NCI-H460 (cell line): ENCODE data around the gene LIPH. TPM values are rescaled to one million over a fixed set of nuclear protein-coding genes. Genes with fewer than 3 reads are reported as not detected.
A peak's percentile ranks its signal among the peaks of the same experiment; 100 is the strongest.

Experiments
- DNase-seq: peaks from one replicate; pipeline ENCODE4 v3.0.0-alpha.2; 2016; ENCODE audit warnings: low read depth; ENCODE audit errors: extremely low read depth
- total RNA-seq: library from RNA; depleted of rRNA; stranded (reverse); fragments of >200 nt; shearing (Covaris generic); gene quantifications from 2 replicates; pipeline ENCODE4 v1.2.3, GENCODE V29; 2014

Gene LIPH
- total RNA-seq, 1 experiment from 2014 or later = 8.0 TPM

DNA sequence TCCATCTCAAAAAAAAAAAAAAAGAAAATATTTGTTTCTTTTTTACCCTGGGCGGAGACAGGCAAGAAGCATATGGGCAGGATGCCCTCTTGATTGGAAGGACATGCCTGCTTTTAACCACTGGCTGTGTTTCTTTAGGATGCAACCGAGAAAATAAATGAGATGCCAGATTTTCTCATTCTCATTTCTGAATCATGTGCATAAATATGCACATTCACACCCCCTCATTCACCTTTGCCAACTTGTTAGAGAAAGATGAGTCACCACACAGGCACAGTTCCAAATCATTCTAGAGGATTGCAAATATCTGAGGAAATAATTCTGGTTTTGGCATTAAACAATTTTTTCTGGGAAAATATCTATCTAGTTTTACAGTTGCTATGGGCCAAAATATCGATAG is 3.3 kb downstream of the LIPH start:
- DNase-seq = peak; percentile 59

DNA sequence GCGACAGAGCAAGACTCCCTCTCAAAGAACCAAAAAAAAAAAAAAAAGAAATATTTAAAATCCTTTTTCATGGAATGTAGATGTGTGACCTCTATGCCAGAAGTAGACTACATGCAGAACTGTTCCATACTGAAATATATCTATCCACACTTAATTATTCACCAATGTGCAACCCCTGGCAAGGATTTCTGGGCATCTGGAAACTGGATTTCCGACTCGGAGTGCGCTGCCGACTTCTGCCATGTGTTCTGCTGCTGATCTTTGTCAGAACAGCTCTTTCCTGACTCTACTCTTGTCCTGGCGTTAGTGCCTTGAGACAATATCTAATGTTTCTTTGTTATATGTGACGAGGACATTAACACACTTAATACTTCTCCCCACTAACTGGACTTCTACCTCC is 11.7 kb downstream of the LIPH start:
- no peak for DNase-seq

DNA sequence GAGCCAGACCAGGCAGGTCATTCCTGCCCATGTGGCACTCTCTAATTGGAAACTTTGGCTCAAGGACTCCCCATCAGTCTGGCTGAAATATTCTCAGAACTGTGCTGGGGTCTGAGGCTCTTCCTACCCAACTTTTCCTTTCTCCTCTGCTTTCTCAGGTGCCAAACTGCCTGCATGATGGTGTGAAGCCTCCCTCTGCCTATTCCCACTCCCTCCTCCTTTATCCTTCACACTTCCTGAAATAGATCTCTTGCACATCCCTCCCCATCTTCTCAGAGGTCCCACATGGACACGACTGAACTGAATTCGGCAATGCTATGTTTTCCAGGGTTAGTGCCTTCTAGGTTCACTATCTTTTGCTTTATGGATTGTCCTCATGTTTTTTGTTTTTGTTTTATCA is 12.5 kb downstream of the LIPH start:
- DNase-seq = no peak

DNA sequence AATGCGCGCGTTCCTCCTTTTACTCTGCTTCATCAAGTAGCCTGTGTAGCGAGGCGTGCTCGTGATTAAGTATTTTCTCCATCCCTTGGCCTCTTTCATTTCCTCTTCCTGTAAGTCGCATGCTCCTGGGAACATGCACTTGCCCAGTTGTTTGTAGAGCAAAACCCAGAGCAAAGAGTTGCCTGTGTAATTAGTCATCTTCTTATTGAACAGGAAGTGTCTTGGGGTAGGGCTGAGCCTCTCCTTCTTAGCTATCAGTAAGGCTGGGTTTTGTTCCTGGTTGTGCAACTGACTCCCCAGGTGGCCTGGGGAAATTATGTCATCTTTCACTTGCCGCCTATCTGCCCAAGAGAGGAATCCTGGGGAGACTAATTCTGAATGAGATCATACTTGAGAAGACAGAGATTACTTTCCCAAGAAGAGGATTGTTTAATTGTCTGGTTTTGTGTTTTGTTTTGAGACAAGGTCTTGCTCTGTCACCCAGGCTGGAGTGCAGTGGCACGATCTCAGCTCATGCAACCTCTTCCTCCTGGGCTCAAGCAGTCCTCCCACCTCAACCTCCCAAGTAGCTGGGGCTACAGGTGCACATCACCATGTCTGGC is 14.9 kb downstream of the LIPH start:
- peak; percentile 90 for DNase-seq

DNA sequence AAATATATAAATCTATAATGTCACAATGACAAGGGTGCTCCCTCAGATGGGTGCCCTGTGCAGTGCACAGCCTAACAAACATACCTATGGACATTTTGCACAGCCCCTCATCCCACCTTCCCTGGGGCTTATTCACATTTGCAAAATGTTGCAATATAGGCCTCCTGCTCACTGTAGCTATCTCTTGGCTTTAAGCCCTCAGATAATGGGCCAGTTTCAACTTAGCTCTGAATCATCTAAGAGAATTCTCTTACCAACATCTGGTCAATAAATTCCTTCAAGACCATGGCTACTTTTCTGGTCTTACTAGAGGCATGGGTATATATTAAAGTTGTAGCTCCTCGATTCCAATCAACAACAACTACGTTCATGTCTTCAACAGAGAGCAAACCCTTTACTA is 17.9 kb downstream of the LIPH start:
- DNase-seq = no peak

DNA sequence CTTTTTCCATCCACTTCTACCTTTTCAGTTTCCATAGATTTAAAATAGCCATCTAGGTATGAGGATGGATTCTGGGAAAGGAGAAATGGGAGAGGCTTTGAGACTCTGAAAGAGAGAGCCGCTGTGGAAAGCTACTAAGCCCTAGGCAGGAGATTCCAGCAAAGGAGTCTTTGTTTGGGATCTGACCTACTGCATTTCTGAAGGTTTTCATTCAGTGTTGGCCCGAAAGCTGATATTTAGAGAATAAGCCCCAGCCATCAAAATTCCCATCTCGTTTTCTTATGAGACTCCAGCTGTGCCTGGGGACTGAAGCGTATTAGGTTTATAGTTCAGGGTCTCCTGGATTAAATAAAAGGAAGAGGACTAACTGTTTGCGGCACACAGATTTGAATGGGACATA is 19.5 kb downstream of the LIPH start:
- DNase-seq = no peak

DNA sequence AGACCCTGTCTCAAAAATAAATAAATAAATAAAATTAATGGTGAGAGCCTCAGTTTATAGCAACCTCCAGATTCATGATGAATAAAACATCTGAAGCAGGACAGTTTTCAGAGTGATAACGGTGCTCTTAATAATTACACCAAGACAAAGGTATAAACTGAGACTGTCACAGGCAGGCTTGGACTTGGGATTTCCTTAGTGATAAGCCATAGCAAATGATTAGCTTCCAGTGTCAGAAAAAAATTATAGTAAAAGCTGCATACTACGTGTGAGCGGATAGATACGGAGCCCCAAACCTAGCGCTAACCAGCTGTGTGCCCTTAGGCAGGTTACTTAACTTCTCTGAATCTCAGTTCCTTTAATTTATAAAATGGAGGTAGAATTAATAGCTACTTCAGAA is 21.5 kb downstream of the LIPH start:
- no peak for DNase-seq

DNA sequence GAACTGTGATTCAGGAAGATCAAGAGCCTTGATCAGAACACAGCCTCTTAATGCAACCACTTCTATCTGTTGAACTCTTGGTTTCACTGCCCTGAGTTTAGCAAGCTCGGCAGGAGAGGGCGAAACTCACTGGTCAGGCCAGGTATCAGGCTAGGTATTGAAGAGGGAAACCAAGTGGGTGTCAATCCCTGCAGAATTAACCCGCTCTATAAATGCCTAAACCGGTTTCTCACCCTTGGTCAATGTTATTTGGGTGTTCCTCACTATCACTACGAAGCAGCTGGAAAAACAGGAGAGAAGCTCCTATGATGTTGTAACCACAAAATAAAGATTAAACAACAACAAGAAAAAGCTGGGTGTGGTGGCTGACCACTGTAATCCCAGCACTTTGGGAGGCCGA is 23.9 kb downstream of the LIPH start:
- DNase-seq = no peak

DNA sequence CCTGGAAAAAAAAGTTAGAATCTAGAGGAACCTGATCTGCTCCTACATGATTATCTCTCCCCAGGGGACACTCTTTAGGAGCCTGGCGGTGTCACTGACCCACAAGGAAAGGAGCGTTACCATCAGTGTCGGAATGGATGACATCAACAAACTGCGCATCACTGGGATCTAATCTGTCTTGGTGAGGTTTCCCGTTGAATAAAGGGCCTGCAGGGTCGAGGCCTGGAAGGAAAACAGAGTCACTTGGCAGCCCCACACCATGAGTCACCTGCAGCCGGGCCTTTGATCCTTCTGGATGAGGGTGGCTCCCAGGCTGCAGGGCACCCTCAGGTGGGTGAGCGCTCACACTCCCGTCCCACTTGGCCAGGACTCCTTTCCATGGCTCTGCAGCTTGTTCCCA is 25.0 kb downstream of the LIPH start:
- DNase-seq = no peak

DNA sequence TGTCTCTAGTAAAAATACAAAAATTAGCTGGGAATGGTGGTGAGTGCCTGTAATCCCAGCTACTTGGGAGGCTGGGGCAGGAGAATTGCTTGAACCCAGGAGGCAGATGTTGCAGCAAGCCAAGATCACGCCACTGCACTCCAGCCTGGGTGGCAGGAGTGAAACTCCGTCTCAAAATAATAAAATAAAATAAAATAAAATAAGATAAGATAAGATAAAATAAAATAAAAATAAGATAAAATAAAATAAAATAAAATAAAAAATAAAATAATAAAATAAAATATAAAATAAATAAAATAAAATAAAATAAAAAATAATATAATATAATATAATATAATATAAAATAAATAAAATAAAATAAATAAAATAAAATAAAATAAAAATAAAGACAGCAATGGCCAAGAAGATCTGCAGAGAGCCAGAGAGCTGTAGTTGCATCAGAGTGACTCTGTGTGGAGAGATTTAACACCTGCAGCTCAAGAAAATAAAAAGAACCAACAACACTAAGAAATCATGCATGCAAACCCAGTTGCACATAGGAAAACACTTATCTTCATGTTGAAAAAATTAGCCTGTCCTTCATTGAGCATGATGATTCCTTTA is 25.9 kb downstream of the LIPH start:
- no peak for DNase-seq

DNA sequence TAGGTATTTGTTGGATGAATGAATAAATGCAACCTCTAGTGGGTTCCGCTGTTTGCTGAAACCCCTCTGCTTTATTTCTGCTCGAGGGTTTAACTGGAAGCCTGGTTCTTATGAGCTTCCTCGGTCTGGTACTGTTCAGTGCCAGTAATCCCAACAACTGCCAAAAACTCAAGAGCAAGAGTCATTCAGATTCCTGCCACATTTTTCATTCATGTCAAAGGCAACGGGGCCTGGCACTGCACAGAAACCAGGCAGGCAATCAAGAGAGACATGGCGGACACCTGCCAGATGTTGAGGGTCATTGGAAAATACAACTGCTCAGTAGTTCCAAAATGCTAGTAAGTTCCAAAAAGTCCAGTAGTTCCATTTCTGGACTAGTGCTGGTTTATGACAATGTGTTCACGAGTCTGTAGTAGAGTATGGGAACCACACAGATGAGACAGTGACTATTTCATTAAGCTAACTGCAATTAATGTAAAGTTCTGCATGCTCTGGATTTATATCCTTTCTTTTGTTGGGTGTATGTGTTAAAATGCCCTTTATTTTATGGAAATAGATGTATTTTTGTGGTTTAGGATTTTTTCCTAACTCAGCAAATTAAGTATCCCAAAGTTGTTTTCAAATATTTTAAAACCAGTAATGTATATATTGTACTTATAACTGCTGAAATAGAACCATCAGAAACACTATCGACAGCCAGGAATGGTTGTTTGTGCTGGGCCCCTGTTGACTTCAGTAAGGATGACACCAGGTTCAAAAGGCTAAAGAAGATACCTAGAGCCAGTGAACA is 30.8 kb downstream of the LIPH start:
- no peak for DNase-seq

DNA sequence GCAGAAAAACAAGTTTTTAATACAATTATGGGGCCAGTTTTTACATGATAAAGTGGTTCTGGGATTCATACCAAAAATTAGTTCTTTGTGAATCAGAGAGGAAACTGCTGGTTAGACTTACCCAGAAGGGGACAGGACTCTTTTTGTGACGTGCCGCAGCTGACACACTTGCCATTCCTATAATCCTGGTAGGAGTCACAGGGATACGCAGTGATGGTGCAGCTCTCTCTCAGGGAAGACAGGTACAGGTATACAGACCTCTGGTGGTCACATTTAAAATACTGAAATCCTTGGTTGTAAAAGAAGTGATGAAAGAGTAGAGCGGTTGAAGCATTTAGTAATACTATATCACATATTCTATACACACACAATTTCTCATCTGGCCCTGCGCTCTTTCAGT is 33.4 kb downstream of the LIPH start:
- DNase-seq = no peak

DNA sequence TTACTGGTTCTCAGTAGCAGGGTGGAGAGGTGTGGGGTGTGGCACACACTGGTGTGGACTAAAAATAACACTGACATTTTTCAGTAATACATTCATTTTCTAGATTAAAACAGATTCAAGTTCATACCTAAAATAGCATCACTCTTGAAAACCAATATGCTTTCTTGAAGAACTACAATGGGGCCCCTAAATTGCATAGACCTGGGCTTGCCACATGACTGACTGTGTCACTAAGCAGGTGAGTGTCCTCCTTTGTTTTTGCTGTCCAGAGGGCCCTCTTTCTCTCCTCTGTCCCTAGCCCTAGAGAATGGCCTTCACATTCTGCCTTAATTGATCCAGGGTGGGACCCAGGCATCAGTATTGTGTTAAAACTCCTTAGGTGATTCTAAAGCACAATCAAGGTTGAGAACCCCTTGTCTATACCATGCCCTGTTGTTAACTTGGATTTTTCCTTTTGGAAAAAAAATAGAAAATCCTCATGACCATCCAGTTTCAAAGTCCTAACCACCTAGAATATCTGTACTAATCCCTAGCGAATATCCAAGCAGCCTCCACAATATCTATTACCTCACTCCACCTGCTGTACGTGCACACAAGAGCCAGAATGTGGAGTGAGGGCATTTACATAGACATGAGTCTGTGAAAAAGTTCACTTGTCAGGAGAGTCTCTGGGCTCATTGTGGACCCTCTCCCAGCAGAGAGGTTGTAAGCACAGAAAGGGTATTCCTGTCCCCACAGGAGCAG is 34.8 kb downstream of the LIPH start:
- no peak for DNase-seq

DNA sequence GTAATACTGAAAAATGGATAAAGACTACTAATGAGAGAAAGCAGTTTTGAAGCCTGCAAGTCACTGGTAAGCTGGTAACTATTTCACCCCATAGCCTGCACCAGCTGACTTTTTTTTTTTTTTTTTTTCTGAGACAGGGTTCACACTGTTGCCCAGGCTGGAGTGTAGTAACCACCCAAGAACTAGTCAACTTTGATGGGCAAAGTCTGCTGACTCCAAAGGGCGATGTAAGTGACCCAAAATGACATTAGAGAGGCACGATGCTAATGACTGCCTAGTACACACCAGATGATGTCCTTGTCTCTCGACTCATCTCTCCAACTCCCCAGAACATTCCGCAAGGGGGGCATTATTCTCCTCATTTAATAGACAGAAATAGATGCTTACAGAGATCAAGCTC is 40.7 kb downstream of the LIPH start:
- no peak for DNase-seq

DNA sequence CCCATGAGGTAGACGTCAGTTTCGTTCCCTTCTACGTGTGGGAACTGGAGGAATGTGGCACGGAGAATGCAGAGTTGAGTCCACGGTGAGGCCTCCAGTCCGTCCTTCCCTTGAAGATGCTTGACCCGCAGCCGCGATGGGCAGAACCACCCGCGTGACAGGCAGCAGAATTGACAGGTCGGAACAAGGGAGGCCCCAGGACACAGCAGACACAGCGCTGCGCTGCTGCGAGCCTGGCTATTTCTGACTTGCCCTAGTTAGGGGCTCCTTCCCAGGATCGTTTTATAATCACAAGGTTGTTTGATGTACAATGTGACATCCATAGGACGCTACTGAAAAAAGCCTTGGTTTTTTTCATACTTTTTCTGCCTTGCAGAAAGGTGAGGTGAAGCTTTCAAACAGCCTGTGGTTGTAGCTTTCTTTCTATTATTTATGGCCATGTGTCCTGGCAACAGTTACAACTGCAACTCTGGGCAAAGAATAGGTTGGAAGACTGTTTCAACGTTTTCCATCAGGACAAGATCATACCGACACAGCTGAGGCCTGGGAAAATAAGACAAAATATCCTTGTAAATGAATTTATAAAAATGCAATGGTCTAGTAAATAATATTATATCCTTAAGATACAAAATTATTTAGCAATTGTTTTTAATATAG is 43.9 kb downstream of the LIPH start:
- no peak for DNase-seq

DNA sequence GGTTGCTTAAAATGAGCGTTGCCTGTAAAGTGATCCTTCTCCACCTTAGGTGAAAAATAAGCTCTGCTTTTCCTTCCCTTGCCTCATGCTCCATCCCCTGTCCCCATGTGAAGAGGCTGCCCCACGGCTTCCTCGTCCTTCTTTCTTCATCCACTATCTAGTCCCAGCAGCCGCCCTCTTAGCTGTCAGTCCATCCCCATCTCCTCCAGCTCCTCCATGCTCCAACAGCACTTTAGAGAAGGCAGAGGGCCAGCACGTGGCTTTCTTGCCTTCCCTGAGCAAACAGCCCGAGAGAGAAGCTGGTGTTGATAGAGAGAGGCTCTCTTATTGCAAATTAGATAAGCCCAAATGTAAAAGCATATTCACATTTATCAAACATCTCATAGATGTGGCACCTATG is 44.5 kb downstream of the LIPH start:
- no peak for DNase-seq

DNA sequence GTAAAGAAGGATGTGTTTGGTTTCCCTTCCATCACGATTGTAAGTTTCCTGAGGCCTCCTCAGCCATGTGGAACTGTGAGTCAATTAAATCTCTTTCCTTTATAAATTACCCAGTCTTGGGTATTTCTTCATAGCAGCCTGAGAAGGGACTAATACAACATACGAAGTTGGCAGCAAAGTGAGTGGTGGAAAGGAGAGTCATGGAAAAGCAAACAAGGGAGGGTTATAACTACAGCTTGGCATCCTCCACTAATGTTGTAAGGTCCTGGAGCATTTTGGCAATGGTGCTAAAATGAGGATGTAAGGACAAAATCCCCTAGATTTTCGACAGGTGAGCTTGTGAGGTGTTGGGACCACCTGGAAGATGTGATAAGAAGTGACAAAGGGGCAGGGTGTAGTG is 47.8 kb downstream of the LIPH start:
- no peak for DNase-seq

DNA sequence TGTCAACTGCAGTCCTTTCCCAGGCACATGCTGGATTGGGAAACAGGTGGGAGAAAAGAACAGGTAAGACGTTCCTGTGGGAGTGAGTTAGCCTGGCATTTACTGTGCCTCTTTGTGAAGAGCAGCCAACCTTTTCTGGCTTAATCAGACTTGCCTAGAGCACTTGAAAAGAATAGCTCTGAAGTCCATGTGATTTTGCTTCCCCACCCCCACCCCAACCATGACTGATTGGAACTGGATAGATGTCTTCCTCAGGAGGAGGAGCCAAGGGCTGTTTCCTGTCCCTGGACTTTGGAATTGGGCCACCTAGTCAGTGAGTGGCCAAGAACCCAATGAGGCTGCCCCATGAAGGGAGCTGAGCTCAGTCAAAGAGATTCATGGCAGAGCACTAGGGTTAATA is 48.9 kb downstream of the LIPH start:
- no peak for DNase-seq

DNA sequence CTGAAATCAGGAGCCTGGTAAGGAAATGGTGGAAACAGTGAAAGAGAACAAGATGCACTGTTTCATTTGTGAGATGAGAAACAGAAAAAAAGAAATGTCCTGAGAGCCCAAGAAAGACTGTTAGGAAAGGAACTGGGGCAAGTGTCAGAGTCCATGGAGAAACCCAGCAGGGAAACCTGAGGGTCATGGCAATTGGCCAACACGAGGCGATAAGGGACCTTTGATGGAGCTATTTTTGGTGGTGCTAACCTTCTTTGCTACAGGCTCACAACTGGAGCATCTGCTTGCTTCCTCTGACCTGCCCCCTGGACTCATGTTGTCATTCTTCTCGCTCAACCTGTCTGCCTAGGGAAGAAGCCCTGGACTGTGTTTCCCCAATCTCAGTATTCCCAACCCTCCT is 49.4 kb downstream of the LIPH start:
- no peak for DNase-seq

DNA sequence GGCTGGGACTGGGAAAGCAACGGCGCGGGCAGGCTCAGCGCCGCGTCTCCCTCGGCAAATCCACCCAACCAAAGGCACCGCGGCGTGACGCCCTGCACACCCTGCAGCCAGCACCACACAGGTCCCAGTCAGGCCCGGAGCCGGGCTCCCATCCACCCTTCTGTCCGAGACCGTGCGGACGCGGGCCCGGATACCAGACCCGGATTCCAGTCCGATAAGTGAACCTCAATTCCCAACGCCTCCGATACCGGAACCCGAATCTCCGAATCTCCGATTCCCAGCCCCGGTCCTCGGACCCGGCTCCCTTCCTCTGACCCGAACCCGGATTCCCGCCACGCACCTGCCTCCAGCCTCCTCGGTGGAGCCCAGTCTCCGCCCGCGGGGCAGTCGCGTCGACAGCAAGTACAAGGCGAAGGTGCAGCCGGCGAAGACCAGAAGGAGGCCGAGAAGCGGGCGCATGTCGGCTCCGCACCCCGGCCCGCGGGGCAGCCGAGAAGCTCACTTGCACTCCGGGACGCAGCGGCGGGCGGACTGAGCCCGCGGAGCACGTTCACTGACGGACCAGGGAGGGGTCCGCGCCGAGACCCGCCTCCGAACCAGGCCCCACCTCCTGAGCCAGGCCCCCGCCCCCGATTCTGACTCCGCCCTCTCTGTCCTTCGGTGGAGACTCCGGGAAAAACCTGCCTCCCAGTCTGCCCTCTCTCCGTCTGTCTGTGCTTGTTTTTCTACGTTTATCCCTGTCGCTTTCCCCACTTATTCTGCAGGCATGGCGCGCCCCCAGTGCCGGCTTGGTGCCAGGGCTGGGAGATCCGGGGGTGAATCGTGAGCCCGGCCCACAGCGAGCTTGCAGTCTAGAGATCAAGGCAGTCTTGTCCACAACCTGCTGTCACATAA is 53.6 kb downstream of the LIPH start, which contains the start of gene TMEM41A:
Gene TMEM41A, minus strand, starts transcription at position 533 of the 894 bp plus-strand sequence. Its CDS starts 74 bp downstream, at position 459.
- peak; percentile 76 for DNase-seq
